IMR-90 (cell line): ENCODE results near the gene DNAJC3. TPM values are rescaled to one million over a fixed set of nuclear protein-coding genes. Genes with fewer than 3 reads are reported as not detected.

ENCODE experiments used
- ATAC-seq: fragments of 200-7000 bp; cut with Tn5 transposase; 2 replicates; pipeline ENCODE4 v1.9.1; 2020; ENCODE audit warnings: low read depth, mild to moderate bottlenecking, moderate library complexity
- BruUV-seq: library from RNA; stranded (reverse); fragments of 400-500 nt; replicated peaks from 2 replicates; lab custom pipeline; 2021; lab: Mats Ljungman, UMichigan
- CTCF ChIA-PET: fragments of 300-600 bp; formaldehyde crosslinking; extraction: SDS; loops from one replicate; lab custom pipeline; 2021; ENCODE audit warnings: antibody characterized with exemption; lab: Yijun Ruan, JAX
- POLR2A ChIA-PET: fragments of 300-600 bp; sonication (Branson Sonifier 250); formaldehyde crosslinking; loops from one replicate; lab custom pipeline; 2022; ENCODE audit warnings: antibody characterized with exemption; ENCODE audit not compliant: unreplicated experiment; lab: Charles Lee
- DNase-seq: peaks from one replicate; pipeline ENCODE4 v3.0.0; 2013
- H2AFZ ChIP-seq: replicated peaks from 2 replicates; pipeline ENCODE3; 2013; ENCODE audit warnings: low read length, mild to moderate bottlenecking; ENCODE audit not compliant: poor library complexity
- H2AK5ac ChIP-seq: 2 replicates; pipeline ENCODE4 v1.6.1; 2013; ENCODE audit warnings: low read depth, low read length, inconsistent platforms
- H2AK9ac ChIP-seq: replicated peaks from 2 replicates; pipeline ENCODE3; 2013; ENCODE audit warnings: mild to moderate bottlenecking, low read depth, low read length, moderate library complexity; ENCODE audit not compliant: poor library complexity
- H2BK120ac ChIP-seq: 2 replicates; pipeline ENCODE4 v1.6.1; 2013; ENCODE audit warnings: low read depth, low read length, inconsistent platforms
- H2BK15ac ChIP-seq: 3 replicates; pipeline ENCODE4 v1.6.1; 2013; ENCODE audit warnings: low read depth, low read length, inconsistent platforms
- H2BK20ac ChIP-seq: 2 replicates; pipeline ENCODE4 v1.6.1; 2013; ENCODE audit warnings: low read depth, mild to moderate bottlenecking, inconsistent platforms, low read length, moderate library complexity
- H2BK5ac ChIP-seq: 2 replicates; pipeline ENCODE4 v1.6.1; 2013; ENCODE audit warnings: mild to moderate bottlenecking, low read depth, low read length, inconsistent platforms; ENCODE audit not compliant: poor library complexity, severe bottlenecking
- H3K14ac ChIP-seq: replicated peaks from 2 replicates; pipeline ENCODE4 v1.6.1; 2013; ENCODE audit warnings: low read depth, low read length, inconsistent platforms
- H3K18ac ChIP-seq: 2 replicates; pipeline ENCODE4 v1.6.1; 2013; ENCODE audit warnings: low read depth, low read length, control low read depth
- H3K23ac ChIP-seq: 2 replicates; pipeline ENCODE4 v1.6.1; 2013; ENCODE audit warnings: low read depth, low read length, inconsistent platforms
- H3K27ac ChIP-seq: 2 replicates; pipeline ENCODE4 v1.5.1; 2013; ENCODE audit warnings: mild to moderate bottlenecking, control low read depth, low read length; ENCODE audit not compliant: insufficient read depth
- H3K27me3 ChIP-seq: 2 replicates; pipeline ENCODE4 v1.6.1; 2013; ENCODE audit warnings: low read length; ENCODE audit not compliant: control insufficient read depth, insufficient read depth
- H3K36me3 ChIP-seq: 2 replicates; pipeline ENCODE4 v1.6.1; 2013; ENCODE audit warnings: low read length, mixed read lengths; ENCODE audit not compliant: control insufficient read depth, insufficient read depth
- H3K4ac ChIP-seq: 2 replicates; pipeline ENCODE4 v1.6.1; 2013; ENCODE audit warnings: low read depth, low read length, inconsistent platforms
- H3K4me1 ChIP-seq: 2 replicates; pipeline ENCODE4 v1.6.1; 2013; ENCODE audit warnings: low read length, mixed read lengths; ENCODE audit not compliant: control insufficient read depth, insufficient read depth
- H3K4me2 ChIP-seq: 2 replicates; pipeline ENCODE4 v1.6.1; 2013; ENCODE audit warnings: low read depth, mild to moderate bottlenecking, control low read depth, low read length, moderate library complexity
- H3K4me3 ChIP-seq: 2 replicates; pipeline ENCODE4 v1.5.1; 2013; ENCODE audit warnings: low read depth, mild to moderate bottlenecking, control low read depth, low read length, moderate library complexity; ENCODE audit not compliant: insufficient read depth
- H3K56ac ChIP-seq: 2 replicates; pipeline ENCODE4 v1.6.1; 2013; ENCODE audit warnings: low read length, inconsistent platforms; ENCODE audit not compliant: insufficient read depth; ENCODE audit errors: extremely low read depth
- H3K79me1 ChIP-seq, 2 experiments: 2 replicates each; pipeline ENCODE4 v1.6.1; 2013; ENCODE audit warnings: low read length in 2 of 2, inconsistent platforms in 1 of 2, low read depth in 1 of 2
- H3K9ac ChIP-seq: 2 replicates; pipeline ENCODE4 v1.6.1; 2013; ENCODE audit warnings: low read depth, low read length, control low read depth
- H3K9me1 ChIP-seq: 2 replicates; pipeline ENCODE4 v1.6.1; 2013; ENCODE audit warnings: low read length, inconsistent platforms; ENCODE audit not compliant: insufficient read depth
- H3K9me3 ChIP-seq: 2 replicates; pipeline ENCODE4 v1.6.1; 2013; ENCODE audit warnings: low read length; ENCODE audit not compliant: control insufficient read depth, insufficient read depth
- H4K20me1 ChIP-seq: 2 replicates; pipeline ENCODE4 v1.6.1; 2013; ENCODE audit warnings: low read length, inconsistent platforms; ENCODE audit not compliant: insufficient read depth
- H4K5ac ChIP-seq: 2 replicates; pipeline ENCODE4 v1.6.1; 2013; ENCODE audit warnings: mild to moderate bottlenecking, low read depth, low read length, control low read depth
- H4K8ac ChIP-seq, 2 experiments: 2 replicates each; pipeline ENCODE4 v1.6.1; 2013; ENCODE audit warnings: low read depth in 2 of 2, low read length in 2 of 2, control low read depth in 1 of 2, inconsistent platforms in 1 of 2
- H4K91ac ChIP-seq: 2 replicates; pipeline ENCODE4 v1.6.1; 2013; ENCODE audit warnings: low read depth, low read length, inconsistent platforms; ENCODE audit not compliant: insufficient read depth
- CEBPB ChIP-seq: IDR thresholded peaks from 2 replicates; pipeline ENCODE4 v1.6.1; 2012; ENCODE audit warnings: low read depth, low read length, improper control_type of control experiment
- CHD1 ChIP-seq: IDR thresholded peaks from 2 replicates; pipeline ENCODE4 v1.6.1; 2012; ENCODE audit warnings: low read depth, low read length, improper control_type of control experiment
- FOS ChIP-seq: fragments of 150-350 bp; IDR thresholded peaks from 2 replicates; pipeline ENCODE4 v1.6.1; 2016; ENCODE audit warnings: low read depth, low read length
- MAFK ChIP-seq: IDR thresholded peaks from 2 replicates; pipeline ENCODE4 v1.6.1; 2012; ENCODE audit warnings: low read depth, low read length, improper control_type of control experiment
- NFE2L2 ChIP-seq: fragments of 150-350 bp; IDR thresholded peaks from 2 replicates; pipeline ENCODE4 v1.6.1; 2016; ENCODE audit warnings: low read depth, mild to moderate bottlenecking, low read length
- RCOR1 ChIP-seq: IDR thresholded peaks from 2 replicates; pipeline ENCODE4 v1.6.1; 2012; ENCODE audit warnings: mild to moderate bottlenecking, low read length, improper control_type of control experiment; ENCODE audit not compliant: insufficient replicate concordance
- RFX5 ChIP-seq: IDR thresholded peaks from 2 replicates; pipeline ENCODE4 v1.8.0; 2012; ENCODE audit warnings: low read depth, mild to moderate bottlenecking, low read length, moderate library complexity
- WGBS, 2 experiments: methylation state at CpG; one replicate each; pipeline versions ENCODE4 v1.1.5 to v1.1.7; 2013; ENCODE audit warnings: missing lambda C conversion rate in 2 of 2; ENCODE audit not compliant: insufficient read length in 1 of 2; ENCODE audit errors: extremely low coverage in 2 of 2; 5-methylcytosine and 5-hydroxymethylcytosine counted together
- dilution Hi-C: fragments of 300-500 bp; cut with HindIII; formaldehyde crosslinking; loops from one replicate; pipeline ENCODE4 v1.14.3; 2018; ENCODE audit warnings: low sequenced_read_pairs; ENCODE audit not compliant: unreplicated experiment
- in situ Hi-C: fragments of 300-500 bp; cut with MboI; formaldehyde crosslinking; loops from 3 replicates; pipeline ENCODE4 v1.14.3; 2019; ENCODE audit warnings: low sequenced_read_pairs, inconsistent platforms, mixed read lengths
- intact Hi-C: fragments of 100-400 bp; cut with micrococcal nuclease; formaldehyde crosslinking; loops from 2 replicates; pipeline ENCODE4 v1.10.0; 2022
- polyA plus RNA-seq, 3 experiments: library from polyadenylated mRNA; depleted of rRNA; stranded (reverse); fragments of >200 nt; gene quantifications; 2 replicates each; pipeline ENCODE4 v1.2.3, GENCODE V29; 2012; ENCODE audit warnings: low replicate concordance in 1 of 3
- total RNA-seq: library from RNA; depleted of rRNA; stranded (reverse); fragments of >200 nt; gene quantifications from 2 replicates; pipeline ENCODE4 v1.2.3, GENCODE V29; 2012
- TF ChIP-seq, protein P1 (sequence below): fragments of 150-350 bp; IDR thresholded peaks from 2 replicates; pipeline ENCODE4 v1.6.1; 2016; ENCODE audit warnings: low read depth, mild to moderate bottlenecking, low read length, moderate library complexity, borderline replicate concordance
- TF ChIP-seq, protein P2 (sequence below): fragments of 150-350 bp; IDR thresholded peaks from 2 replicates; pipeline ENCODE4 v1.6.1; 2017; ENCODE audit warnings: mild to moderate bottlenecking, antibody characterized with exemption, low read length, low read depth

Gene DNAJC3
- total and polyA plus RNA-seq, 2 of the 4 experiments (the other 2 are of a cell fraction) = 10.7 to 28.5 TPM

DNA sequence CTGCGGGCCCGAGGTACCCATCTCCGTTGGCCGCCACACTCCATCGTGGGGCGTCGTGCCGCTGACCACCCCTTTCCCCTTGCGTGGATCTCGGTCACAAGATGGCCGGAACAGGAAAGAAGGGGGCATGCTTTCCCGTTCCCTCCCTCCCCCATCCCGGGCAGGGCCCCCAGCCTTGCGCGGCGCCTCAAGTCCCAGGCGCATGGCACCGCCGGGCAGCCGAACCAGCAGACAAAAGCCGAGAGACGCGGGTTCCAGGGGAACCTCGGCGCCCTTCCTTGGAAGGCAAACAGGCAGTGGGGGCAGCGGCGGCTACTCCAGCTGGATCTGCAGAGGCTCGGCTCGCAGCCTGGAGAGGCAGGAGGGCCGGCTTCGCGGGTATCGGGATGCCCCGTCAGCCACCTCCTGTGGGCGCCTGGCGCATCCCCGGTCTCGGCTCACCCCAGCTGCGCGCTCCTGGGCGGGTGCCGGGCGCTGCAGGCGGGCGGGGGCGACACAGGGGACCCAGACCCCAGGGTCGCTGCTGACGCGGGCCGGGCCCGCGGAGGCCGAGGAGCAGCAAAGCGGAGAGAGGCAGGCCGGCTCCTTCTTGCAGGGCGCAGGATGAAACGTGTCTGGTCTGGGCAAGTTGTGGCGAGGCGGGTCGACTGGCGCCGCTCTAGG is 32.9 kb upstream of the DNAJC3 start:
- peak overlapping the region; percentile 18 for H2BK5ac ChIP-seq
- H3K14ac ChIP-seq = peak overlapping the region; percentile 90
- BruUV-seq = no TSS peak
- peaks cover 10% of the 10 kb centered on the region for H3K4me1 ChIP-seq
- peak overlapping the region; percentile 43 for H4K91ac ChIP-seq
- H3K27ac ChIP-seq = peak overlapping the region; percentile 80
- no peak overlapping the region; the same call in 1 of the 2 replicates for H4K5ac ChIP-seq
- H4K20me1 ChIP-seq = peaks cover 9% of the 10 kb centered on the region; the same call in 1 of the 2 replicates
- H3K27me3 ChIP-seq = no peaks in the 10 kb centered on the region
- H2BK120ac ChIP-seq = 0 out of 2 replicates have a peak overlapping the region, but pooled peaks have one; percentile 8
- 0% methylated on average over 22 of the region's 62 CpGs; no CpG with 5 or more reads in 1 of the 2 experiments for WGBS, 2 experiments
- no peak overlapping the region for H2BK15ac ChIP-seq
- H4K8ac ChIP-seq = peak overlapping the region; percentile 26 to 57; a peak in 3 of 4 replicates
- peak overlapping the region; percentile 75 for H3K9ac ChIP-seq
- peak overlapping the region; percentile 50 for H3K4me3 ChIP-seq
- peaks cover 8% of the 10 kb centered on the region for H3K9me1 ChIP-seq
- CTCF ChIA-PET = interaction anchor here (1.0 to 4.1 kb wide), 2 partner anchors 17 to 20 kb away, joined by 3 to 14 read pairs; no protein-coding TSS in a partner anchor
- peak overlapping the region; percentile 3; the same call in 1 of the 2 replicates for H3K18ac ChIP-seq
- peak; percentile 35 for DNase-seq
- peak overlapping the region; percentile 95 for H3K23ac ChIP-seq
- ATAC-seq = peak; percentile 59
- intact Hi-C loops = loop anchor here (1.0 to 2.0 kb wide), 2 partner anchors 33 to 190 kb away; partner anchors contain the start of gene DNAJC3
- in situ Hi-C loops = no loop called here
- TF ChIP-seq, protein P1, sequence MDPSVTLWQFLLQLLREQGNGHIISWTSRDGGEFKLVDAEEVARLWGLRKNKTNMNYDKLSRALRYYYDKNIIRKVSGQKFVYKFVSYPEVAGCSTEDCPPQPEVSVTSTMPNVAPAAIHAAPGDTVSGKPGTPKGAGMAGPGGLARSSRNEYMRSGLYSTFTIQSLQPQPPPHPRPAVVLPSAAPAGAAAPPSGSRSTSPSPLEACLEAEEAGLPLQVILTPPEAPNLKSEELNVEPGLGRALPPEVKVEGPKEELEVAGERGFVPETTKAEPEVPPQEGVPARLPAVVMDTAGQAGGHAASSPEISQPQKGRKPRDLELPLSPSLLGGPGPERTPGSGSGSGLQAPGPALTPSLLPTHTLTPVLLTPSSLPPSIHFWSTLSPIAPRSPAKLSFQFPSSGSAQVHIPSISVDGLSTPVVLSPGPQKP = no peak
- TF ChIP-seq CHD1 = no peak
- no peak for TF ChIP-seq NFE2L2
- no peak for TF ChIP-seq CEBPB
- TF ChIP-seq FOS = no peak
- TF ChIP-seq, protein P2, sequence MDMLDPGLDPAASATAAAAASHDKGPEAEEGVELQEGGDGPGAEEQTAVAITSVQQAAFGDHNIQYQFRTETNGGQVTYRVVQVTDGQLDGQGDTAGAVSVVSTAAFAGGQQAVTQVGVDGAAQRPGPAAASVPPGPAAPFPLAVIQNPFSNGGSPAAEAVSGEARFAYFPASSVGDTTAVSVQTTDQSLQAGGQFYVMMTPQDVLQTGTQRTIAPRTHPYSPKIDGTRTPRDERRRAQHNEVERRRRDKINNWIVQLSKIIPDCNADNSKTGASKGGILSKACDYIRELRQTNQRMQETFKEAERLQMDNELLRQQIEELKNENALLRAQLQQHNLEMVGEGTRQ = no peak
- TF ChIP-seq RFX5 = no peak
- TF ChIP-seq RCOR1 = no peak
- TF ChIP-seq MAFK = no peak
- peak overlapping the region; percentile 73 for H3K4ac ChIP-seq
- H2AK5ac ChIP-seq = peak overlapping the region; percentile 23
- peak overlapping the region; percentile 94 for H3K4me2 ChIP-seq
- no peaks in the 10 kb centered on the region for H3K9me3 ChIP-seq
- dilution Hi-C loops = no loop called here
- peak overlapping the region; percentile 54 for H3K56ac ChIP-seq
- H2BK20ac ChIP-seq = no peak overlapping the region
- peaks cover 6% of the 10 kb centered on the region for H3K36me3 ChIP-seq
- peaks cover 12 to 37% of the 10 kb centered on the region in 2 experiments; a peak in 2 of 4 replicates for H3K79me1 ChIP-seq
- POLR2A ChIA-PET = interaction anchor here (1.6 kb wide), 1 partner anchor 32 kb away, joined by 4 read pairs; the partner anchor contains the start of gene DNAJC3
- peak overlapping the region; percentile 90 for H2AK9ac ChIP-seq
- H2AFZ ChIP-seq = peak overlapping the region; percentile 95
